ENCODE data around the gene CEP89. TPM values are rescaled to one million over a fixed set of nuclear protein-coding genes. Genes with fewer than 3 reads are reported as not detected.
"Not testable (repeated sequence)": the region's sequence is repeated elsewhere in the genome, so short reads cannot be mapped to it uniquely, and the experiment has no call there.

CEP89 gene
- total RNA-seq, 1 experiment from 2014 or later, result 27.6 TPM

DNA sequence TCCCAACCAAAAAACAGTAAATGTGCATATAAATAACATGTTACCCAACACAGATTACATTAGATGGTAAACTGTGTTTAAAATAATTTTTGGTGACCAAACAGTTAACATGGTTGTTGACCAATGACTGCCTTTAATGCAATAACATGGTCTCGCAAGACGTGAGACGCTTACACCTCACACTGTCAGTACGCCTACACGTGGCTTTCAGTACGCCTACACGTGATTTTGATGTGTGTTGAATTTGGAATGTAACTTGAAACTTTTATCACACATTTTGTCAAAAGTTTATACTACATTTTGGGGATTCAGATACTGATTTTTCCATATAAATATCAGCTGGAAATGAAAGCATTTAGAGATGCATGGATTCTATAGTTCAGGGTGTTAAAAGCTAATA lies 134.2 kb downstream of the CEP89 start:
- no peak for DNase-seq (ENCODE audit: low read depth, low spot score)
- Histone ChIP-seq H3K4me2 (ENCODE audit: low read length) (no peak overlapping the region), H3K79me2 (ENCODE audit: insufficient read depth, low read length) (no peaks in the 10 kb centered on the region), H2AFZ (ENCODE audit: low read depth, low read length, poor library complexity, severe bottlenecking) (no peak overlapping the region), H3K4me1 (ENCODE audit: control insufficient read depth in 1 of 2, insufficient read depth in 2 of 2, low read length in 2 of 2) (0 out of 4 replicates have a peak, but pooled peaks cover 0 to 2% of the 10 kb centered on the region in 2 experiments), H3K27me3 (ENCODE audit: insufficient read depth, low read length) (no peaks in the 10 kb centered on the region), H4K20me1 (ENCODE audit: insufficient read depth) (no peaks in the 10 kb centered on the region), H3K27ac (ENCODE audit: low read depth, low read length) (no peak overlapping the region), H3K9me3 (ENCODE audit: control insufficient read depth in 1 of 2, insufficient read depth in 1 of 2, low read depth in 1 of 2, low read length in 2 of 2) (peaks cover 6 to 9% of the 10 kb centered on the region in 2 experiments; a peak in 2 of 4 replicates), H3K4me3 (replicated peaks in 1 of 2; ENCODE audit: low read depth in 1 of 2, low read length in 2 of 2) (no peak overlapping the region), H3K9ac (ENCODE audit: low read length) (no peak overlapping the region), H3K36me3 (ENCODE audit: control insufficient read depth in 1 of 2, insufficient read depth in 2 of 2, low read length in 2 of 2) (no peaks in the 10 kb centered on the region), H3K9me2 (ENCODE audit: insufficient read depth) (no peaks in the 10 kb centered on the region)
- CTCF ChIA-PET, result no interaction called here
- RAD21 ChIA-PET (ENCODE audit: low non-redundant PET in 1 of 2, low total read pairs in 2 of 2, uncharacterized antibody in 2 of 2, unreplicated experiment in 2 of 2), result no interaction called here
- no peak for ATAC-seq
- POLR2A ChIA-PET, result no interaction called here
- no peak for TF ChIP-seq CBX3 (IDR thresholded peaks at IDR 0.05; ENCODE audit: low read depth)
- TF ChIP-seq, protein P1, sequence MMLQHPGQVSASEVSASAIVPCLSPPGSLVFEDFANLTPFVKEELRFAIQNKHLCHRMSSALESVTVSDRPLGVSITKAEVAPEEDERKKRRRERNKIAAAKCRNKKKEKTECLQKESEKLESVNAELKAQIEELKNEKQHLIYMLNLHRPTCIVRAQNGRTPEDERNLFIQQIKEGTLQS (IDR thresholded peaks at IDR 0.05), result no peak
- TF ChIP-seq, protein P2, sequence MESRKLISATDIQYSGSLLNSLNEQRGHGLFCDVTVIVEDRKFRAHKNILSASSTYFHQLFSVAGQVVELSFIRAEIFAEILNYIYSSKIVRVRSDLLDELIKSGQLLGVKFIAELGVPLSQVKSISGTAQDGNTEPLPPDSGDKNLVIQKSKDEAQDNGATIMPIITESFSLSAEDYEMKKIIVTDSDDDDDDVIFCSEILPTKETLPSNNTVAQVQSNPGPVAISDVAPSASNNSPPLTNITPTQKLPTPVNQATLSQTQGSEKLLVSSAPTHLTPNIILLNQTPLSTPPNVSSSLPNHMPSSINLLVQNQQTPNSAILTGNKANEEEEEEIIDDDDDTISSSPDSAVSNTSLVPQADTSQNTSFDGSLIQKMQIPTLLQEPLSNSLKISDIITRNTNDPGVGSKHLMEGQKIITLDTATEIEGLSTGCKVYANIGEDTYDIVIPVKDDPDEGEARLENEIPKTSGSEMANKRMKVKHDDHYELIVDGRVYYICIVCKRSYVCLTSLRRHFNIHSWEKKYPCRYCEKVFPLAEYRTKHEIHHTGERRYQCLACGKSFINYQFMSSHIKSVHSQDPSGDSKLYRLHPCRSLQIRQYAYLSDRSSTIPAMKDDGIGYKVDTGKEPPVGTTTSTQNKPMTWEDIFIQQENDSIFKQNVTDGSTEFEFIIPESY (IDR thresholded peaks at IDR 0.05; ENCODE audit: extremely low read depth, insufficient replicate concordance, low read length), result no peak
- no peak for TF ChIP-seq RAD21 (IDR thresholded peaks at IDR 0.05; ENCODE audit: low read depth)
- TF ChIP-seq, protein P3, sequence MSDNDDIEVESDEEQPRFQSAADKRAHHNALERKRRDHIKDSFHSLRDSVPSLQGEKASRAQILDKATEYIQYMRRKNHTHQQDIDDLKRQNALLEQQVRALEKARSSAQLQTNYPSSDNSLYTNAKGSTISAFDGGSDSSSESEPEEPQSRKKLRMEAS (IDR thresholded peaks at IDR 0.05), result no peak
- TF ChIP-seq ZFX (IDR thresholded peaks at IDR 0.05), result no peak
- TF ChIP-seq FOSL1 (IDR thresholded peaks at IDR 0.05; ENCODE audit: low read depth), result no peak
- TF ChIP-seq, protein P4, sequence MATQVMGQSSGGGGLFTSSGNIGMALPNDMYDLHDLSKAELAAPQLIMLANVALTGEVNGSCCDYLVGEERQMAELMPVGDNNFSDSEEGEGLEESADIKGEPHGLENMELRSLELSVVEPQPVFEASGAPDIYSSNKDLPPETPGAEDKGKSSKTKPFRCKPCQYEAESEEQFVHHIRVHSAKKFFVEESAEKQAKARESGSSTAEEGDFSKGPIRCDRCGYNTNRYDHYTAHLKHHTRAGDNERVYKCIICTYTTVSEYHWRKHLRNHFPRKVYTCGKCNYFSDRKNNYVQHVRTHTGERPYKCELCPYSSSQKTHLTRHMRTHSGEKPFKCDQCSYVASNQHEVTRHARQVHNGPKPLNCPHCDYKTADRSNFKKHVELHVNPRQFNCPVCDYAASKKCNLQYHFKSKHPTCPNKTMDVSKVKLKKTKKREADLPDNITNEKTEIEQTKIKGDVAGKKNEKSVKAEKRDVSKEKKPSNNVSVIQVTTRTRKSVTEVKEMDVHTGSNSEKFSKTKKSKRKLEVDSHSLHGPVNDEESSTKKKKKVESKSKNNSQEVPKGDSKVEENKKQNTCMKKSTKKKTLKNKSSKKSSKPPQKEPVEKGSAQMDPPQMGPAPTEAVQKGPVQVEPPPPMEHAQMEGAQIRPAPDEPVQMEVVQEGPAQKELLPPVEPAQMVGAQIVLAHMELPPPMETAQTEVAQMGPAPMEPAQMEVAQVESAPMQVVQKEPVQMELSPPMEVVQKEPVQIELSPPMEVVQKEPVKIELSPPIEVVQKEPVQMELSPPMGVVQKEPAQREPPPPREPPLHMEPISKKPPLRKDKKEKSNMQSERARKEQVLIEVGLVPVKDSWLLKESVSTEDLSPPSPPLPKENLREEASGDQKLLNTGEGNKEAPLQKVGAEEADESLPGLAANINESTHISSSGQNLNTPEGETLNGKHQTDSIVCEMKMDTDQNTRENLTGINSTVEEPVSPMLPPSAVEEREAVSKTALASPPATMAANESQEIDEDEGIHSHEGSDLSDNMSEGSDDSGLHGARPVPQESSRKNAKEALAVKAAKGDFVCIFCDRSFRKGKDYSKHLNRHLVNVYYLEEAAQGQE (IDR thresholded peaks at IDR 0.05; ENCODE audit: low read depth), result no peak
- TF ChIP-seq EZH2phosphoT487 (IDR thresholded peaks at IDR 0.05; ENCODE audit: borderline replicate concordance), result no peak
- no peak for TF ChIP-seq SP1 (IDR thresholded peaks at IDR 0.05; ENCODE audit: low read depth)
- no peak for TF ChIP-seq SRF (IDR thresholded peaks at IDR 0.05; ENCODE audit: low read depth)
- no peak for TF ChIP-seq TCF7L2 (IDR thresholded peaks at IDR 0.05; ENCODE audit: borderline replicate concordance, extremely low read depth, insufficient read depth, insufficient read length)
- no peak for TF ChIP-seq ZNF274 (IDR thresholded peaks at IDR 0.05; ENCODE audit: low read depth, low read length)
- no peak for TF ChIP-seq EZH2 (IDR thresholded peaks at IDR 0.05)
- no peak for TF ChIP-seq SIN3A (IDR thresholded peaks at IDR 0.05; ENCODE audit: low read depth)
- no peak for TF ChIP-seq YY1 (IDR thresholded peaks at IDR 0.05; ENCODE audit: extremely low read depth, insufficient replicate concordance, low read depth, low read length)
- TF ChIP-seq ELF1 (IDR thresholded peaks at IDR 0.05; ENCODE audit: borderline replicate concordance, low read depth), result no peak
- TF ChIP-seq POLR2A (IDR thresholded peaks at IDR 0.05; ENCODE audit: borderline replicate concordance, extremely low read depth, insufficient read depth, insufficient read length), result no peak
- intact Hi-C loops (cut with micrococcal nuclease), result no loop called here
- BruUV-seq (replicated peaks), result no TSS peak

DNA sequence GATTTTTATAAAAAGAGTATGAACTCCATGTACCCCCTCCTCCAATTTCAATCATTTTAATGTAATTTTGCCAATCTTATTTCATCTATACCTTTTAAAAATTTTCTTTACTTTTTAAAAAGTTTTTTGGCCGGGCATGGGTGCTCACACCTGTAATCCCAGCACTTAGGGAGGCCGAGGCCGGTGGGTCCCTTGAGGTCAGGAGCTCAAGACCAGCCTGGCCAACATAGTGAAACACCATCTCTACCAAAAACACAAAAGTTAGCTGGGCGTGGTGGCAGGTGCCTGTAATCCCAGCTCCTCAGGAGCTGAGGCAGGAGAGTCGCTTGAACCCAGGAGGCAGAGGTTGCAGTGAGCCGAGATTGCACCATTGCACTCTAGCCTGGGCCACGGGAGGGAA lies 138.4 kb downstream of the CEP89 start:
- H3K9me3 ChIP-seq (ENCODE audit: control insufficient read depth in 1 of 2, insufficient read depth in 1 of 2, low read depth in 1 of 2, low read length in 2 of 2); H3K4me2 ChIP-seq (ENCODE audit: low read length); DNase-seq (ENCODE audit: low read depth, low spot score); H3K36me3 ChIP-seq (ENCODE audit: control insufficient read depth in 1 of 2, insufficient read depth in 2 of 2, low read length in 2 of 2); H3K9ac ChIP-seq (ENCODE audit: low read length); ATAC-seq; CTCF ChIA-PET; H3K27me3 ChIP-seq (ENCODE audit: insufficient read depth, low read length); POLR2A ChIA-PET; intact Hi-C loops (cut with micrococcal nuclease); H3K4me3 ChIP-seq (replicated peaks in 1 of 2; ENCODE audit: low read depth in 1 of 2, low read length in 2 of 2); H3K4me1 ChIP-seq (ENCODE audit: control insufficient read depth in 1 of 2, insufficient read depth in 2 of 2, low read length in 2 of 2); H4K20me1 ChIP-seq (ENCODE audit: insufficient read depth); H3K79me2 ChIP-seq (ENCODE audit: insufficient read depth, low read length); H3K27ac ChIP-seq (ENCODE audit: low read depth, low read length); H2AFZ ChIP-seq (ENCODE audit: low read depth, low read length, poor library complexity, severe bottlenecking); BruUV-seq (replicated peaks); RAD21 ChIA-PET (ENCODE audit: low non-redundant PET in 1 of 2, low total read pairs in 2 of 2, uncharacterized antibody in 2 of 2, unreplicated experiment in 2 of 2); H3K9me2 ChIP-seq (ENCODE audit: insufficient read depth): not testable (repeated sequence)

Data from HCT116 (cell line).